ENCODE measurements around the gene ANP32E.
"Not testable (repeated sequence)": the region's sequence is repeated elsewhere in the genome, so short reads cannot be mapped to it uniquely, and the experiment has no call there.

Gene ANP32E

DNA sequence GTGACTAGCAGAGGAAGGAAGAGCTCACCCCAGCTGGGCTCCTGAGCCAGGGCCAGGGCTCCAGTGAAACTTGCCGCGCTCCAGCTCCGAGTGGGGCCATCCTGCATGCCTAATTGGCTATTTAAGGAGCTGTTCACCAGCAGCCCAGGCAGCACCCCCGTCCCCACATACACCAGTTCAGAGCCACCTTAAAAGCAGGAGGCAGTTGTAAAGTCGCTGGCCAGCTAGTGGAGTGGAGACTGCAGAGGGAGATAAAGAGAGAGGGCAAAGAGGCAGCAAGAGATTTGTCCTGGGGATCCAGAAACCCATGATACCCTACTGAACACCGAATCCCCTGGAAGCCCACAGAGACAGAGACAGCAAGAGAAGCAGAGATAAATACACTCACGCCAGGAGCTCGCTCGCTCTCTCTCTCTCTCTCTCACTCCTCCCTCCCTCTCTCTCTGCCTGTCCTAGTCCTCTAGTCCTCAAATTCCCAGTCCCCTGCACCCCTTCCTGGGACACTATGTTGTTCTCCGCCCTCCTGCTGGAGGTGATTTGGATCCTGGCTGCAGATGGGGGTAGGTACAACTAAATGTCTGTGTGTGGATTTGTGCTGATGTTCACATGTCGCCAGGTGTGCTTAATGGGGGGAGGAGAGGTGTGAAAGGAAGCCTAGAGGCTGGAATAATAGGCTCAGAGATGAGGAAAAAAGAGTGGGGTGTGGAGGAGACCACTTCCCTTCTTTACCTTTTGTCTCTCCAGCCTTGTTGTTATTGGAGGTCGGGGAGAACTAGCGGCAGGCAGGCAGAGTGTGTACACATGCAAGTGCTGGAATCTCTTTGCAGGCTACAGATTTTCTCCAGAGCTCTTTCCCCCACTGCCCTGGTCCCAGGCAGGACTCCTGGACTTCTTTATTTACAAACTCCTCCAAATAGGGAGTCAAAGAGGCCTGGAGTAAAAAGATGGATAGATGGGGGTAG is 22.0 kb upstream of the ANP32E start, which contains the start of gene CA14:
CA14 (plus strand) TSS at position 151 of the 962 bp plus-strand sequence; CDS start at position 506, 355 bp downstream.
- no peak for DNase-seq (ENCODE audit: low read depth in 1 of 2, low spot score in 1 of 2)

DNA sequence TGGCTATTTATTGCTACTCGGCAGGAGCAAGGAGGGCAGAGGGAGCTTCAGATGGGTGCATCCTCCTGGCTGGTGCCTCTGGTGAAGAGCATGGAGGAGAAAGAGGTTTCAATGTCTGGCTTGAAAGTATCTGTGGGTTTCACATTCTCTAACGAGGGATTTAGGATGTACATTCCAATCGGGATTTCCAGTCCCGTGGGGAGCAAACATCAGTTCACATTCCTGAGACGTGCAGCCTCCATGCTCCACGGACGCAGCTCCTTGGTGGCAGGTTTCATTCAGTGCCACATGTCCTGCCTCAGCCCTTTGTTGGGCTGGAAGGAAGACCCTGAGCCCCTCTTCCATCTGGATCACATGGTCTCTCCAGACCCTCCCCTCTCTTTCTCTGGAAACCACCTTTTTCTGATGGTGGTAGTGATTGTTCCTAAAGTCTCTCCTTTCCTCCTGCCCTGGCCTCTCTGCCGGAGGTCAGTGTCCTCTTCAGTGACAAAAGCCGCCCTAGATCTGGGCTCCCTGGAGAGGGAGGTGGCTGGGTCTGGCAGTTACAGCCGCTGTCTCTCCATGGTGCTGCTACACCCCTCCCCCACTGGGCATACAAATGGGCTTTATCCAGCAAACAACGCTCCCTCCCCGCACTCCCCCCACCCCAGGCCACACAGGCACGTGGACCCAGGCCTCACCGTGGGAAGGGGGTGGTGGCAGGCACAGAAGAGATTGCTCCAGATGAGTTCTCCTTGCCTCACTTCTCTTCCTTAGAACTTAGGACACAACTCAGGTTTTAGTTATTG is 20.8 kb upstream of the ANP32E start:
- no peak for DNase-seq (ENCODE audit: low read depth in 1 of 2, low spot score in 1 of 2)

DNA sequence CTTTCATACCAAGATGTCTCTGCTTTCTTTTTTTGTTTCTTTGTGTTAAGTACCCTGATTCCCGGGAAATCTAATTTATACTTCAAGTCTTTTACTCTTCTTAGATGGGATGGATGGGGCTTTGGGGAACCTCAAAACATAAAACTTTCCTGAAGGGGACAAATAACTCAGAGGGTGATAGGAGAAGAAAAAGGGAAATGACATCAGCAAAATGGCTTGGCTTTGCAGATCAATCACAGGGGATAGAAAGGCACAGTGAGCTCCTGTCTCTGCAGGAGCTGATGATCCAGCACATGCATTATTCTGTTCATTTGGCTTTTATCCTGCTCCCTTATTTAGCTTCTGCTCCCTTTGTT is 20.3 kb upstream of the ANP32E start:
- no peak for DNase-seq (ENCODE audit: low read depth in 1 of 2, low spot score in 1 of 2)

DNA sequence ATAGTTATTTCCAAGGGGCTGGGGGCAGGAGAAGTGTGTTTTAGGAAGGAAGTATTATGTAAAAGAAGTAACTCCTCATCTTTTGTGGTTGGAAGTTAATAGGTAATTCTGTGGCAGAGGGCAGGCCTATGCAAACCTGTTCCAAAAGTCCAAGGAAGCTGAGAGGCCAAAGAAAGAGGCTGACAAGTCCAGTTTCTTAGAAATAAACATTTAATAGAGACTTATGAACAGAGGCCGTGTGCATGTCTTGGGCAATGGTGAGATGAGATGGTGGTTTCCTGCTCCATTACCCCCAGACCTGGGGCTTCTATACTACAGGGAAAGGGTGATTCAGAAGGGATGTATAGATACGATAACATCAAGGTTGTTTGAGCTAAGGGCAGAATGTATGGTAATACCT is 14.0 kb upstream of the ANP32E start:
- no peak for DNase-seq (ENCODE audit: low read depth in 1 of 2, low spot score in 1 of 2)

DNA sequence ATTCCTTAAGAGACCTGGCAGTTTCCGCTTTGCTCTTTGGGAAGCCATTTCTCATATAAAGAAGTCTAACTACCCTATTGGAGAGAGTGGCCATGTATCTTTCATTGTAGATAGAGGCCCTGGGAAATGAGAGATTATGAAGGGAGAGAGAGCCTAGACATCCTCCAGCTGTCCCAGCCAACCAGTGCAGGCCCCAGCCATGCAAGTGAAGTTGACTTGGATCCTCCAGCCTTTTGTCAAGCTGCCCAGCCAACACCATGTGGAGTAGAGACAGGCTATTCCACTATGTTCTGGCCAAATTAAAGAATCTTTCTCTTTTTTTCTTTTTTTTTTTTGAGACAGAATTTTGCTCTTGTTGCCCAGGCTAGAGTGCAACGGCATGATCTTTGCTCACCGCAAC is 7.1 kb upstream of the ANP32E start:
- DNase-seq (ENCODE audit: low read depth in 1 of 2, low spot score in 1 of 2), result no peak

DNA sequence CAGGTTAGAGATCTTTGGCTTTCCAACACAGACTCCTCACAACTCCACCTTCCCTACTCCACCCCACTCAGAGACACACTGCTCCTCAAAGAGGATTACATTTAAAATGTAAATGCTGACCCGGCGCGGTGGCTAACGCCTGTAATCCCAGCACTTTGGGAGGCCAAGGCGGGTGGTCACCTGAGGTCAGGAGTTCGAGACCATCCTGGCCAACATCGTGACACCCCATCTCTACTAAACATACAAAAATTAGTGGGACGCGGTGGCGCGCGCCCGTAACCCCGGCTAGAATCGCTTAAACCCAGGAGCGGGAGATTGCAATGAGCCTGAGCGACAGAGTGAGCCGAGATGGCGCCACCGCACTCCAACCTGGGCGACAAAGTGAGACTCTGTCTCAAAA is 1.8 kb upstream of the ANP32E start:
- DNase-seq (ENCODE audit: low read depth in 1 of 2, low spot score in 1 of 2), result no peak

DNA sequence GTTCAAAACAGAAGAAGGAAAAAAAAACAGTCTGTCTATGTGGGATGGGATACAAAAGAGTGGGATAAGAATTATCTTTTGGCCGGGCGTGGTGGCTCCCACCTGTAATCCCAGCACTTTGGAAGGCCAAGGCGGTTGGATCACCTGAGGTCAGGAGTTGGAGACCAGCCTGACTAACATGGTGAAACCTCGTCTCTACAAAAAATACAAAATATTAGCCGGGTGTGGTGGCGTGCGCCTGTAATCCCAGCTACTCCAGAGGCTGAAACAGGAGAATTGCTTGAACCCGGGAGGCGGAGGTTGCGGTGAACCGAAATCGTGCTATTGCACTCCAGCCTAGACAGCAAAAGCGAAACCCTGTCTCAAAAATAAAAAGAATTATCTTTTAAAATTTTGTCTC is 1.3 kb upstream of the ANP32E start:
- not testable (repeated sequence) for DNase-seq (ENCODE audit: low read depth in 1 of 2, low spot score in 1 of 2)

DNA sequence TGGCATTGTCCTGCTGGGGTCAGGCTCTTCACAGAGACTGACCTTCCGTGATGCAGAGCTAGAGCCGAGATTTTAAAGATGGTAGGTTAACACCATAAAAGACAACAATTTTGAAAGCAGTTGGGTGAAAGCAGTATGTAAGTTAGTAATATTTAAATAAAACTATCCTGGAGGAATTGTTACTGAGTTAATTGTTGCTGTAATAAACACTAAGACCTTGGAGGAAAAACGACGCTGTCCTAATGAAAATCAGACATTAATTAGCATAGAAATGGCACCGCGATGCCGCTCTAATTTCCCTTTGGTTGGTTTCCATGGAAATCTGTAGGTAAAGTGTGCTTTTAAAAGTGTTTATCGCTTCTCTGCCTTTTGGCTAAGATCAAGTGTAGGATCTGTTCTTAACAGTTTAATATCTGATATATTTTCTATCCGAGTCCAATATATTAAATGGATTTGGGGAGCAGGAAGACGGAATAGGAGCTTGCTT is 745 bp upstream of the ANP32E start:
- no peak for DNase-seq (ENCODE audit: low read depth in 1 of 2, low spot score in 1 of 2)

DNA sequence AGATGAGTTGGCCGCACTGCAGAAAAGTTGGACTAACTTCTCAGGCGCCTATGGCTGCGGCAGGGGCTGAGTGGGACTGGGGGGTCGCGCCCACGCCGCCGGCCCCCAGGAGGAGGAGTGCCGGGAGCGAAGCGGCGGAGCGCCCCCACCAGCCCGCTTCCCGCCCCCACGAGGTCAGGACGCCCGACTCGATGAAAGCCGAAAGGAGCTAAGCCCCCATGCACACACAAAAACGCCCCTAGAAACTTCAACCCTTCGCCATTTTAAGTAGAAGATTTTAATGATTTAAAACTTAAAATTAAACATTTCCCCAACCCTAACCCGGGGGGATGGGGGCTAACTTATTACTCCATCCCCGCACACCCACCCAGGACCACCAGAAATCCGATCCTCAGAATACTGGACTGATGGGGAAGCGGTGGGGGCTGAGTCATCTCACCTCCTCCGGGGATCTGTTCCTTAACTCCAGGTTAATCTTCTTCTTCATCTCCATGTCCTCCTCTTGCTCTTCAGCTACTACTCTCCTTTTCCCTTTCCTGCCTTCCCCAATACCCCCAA is 539 bp downstream of the ANP32E start:
- DNase-seq (ENCODE audit: low read depth in 1 of 2, low spot score in 1 of 2), result peak in 1 of 2 donors; percentile 19

DNA sequence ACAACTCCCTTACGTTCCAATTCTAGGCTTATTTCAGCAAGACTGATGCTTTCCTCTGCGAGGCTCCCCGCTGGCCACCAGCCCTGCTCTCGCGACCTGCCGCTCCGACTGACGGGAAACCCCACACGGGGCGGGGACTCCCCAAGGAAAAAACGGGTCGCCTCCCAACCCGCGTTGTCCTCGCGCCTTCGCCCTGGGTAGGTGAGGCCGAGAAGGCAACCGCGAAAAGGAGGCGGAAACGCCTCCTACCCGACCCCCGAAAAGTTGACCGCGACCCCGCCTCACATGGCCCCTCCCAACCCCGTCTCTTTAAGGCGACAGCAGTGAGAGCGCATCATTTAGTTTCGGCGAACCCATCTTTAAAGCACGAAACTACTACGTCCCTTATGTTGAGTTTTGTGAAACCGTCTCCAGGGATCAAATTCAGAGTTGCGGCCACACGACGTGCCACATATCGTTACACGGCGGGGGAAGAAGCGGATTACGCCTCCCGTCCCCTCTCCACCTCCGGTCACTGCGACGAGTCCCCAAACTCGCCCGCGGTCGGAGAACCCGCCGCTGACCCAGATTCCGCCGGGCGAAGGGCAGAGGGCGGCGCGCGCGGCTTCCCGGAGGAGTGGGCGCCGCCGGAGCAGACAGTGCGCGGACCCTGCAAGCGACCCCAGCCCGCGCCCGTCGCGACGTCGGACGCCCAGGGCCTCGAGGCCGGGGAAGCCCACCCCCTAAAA is 1.2 kb downstream of the ANP32E start:
- peak; percentile 72 to 84 for DNase-seq (ENCODE audit: low read depth in 1 of 2, low spot score in 1 of 2)

DNA sequence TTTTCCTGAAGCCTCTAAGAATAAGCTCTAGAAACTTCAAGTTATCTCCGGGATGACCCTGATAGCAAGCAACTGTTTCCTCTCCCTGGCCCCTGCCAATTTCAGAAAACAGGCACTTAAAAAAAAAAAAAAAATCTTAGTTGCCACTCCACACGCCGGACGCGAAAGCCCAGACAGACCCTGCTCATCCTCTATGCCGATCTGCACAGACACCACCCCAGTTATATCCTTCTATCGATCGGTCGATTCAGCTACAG is 1.7 kb downstream of the ANP32E start:
- DNase-seq (ENCODE audit: low read depth in 1 of 2, low spot score in 1 of 2), result no peak

DNA sequence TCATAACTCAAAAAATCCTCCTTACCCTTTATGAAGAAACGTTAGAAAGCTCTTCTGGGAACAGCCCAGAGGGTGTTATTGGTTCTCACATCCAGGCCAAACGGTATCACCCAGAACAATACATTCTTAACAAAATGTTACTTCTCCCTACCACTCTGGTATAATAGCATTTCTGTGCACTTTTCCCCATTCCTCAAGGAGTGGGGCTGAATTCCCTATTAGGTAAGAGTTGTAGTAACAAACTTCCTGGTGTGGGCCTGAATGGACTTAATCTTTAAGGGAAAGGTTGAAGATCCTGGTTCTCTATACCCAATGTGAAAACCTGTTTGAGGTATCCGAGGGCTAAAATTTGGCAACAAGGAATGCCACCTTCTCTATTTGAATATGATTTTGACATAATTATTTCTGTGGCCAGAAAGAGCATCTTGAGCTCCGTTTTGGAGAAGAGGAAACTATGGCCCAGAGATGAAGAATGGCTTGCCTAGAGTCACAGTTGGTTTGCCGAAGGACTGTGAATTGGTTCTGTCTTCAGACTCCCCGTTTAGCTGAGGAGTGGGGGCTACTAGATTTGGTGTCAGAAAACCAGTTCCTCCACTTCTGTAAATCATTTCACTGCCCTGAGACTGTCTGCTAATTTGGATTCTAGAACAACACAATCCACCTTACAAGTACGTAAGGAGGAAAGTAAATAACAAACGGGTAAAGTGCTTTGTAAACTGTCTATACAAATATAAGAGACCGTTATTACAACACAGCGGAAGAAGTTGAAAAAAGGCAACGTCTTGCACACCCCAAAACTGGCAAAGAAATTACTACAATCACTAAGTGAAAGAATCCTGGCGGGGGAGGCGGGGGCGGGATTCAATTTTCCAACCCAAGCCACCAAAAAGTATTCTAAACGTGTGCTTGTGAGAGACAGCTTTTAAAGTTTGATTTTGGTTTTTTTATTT is 2.3 kb downstream of the ANP32E start:
- DNase-seq (ENCODE audit: low read depth in 1 of 2, low spot score in 1 of 2), result peak in 1 of 2 donors; percentile 15

DNA sequence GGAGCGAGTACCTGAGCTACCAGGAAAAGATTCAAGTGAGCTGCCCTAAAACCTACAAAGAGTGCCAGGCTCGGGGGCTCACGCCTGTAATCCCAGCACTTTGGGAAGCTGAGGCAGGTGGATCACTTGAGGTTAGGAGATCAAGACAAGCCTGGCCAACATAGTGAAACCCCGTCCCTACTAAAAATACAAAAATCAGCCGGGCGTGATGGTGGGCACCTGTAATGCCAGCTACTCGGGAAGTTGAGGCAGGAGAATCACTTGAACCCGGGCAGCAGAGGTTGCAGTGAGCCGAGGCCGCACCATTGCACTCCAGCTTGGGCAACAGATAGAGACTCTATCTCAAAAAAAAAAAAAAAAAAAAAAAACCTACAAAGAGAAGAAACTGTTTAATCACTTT is 3.0 kb downstream of the ANP32E start:
- DNase-seq (ENCODE audit: low read depth in 1 of 2, low spot score in 1 of 2), result not testable (repeated sequence)

DNA sequence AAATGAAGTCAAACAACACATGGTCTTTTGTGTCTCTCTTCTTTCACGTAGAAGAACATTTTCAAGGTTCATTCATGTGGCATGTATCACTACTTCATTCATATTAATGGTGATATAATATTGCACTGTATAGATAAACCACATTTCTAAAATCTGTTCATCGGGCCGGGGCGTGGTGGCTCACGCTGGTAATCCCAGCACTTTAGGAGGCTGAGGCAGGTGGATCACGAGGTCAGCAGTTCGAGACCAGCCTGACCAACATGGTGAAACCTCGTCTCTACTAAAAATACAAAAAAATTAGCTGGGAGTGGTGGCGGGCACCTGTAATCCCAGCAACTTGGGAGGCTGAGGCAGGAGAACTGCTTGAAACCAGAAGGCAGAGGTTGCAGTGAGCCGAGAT is 7.7 kb downstream of the ANP32E start:
- not testable (repeated sequence) for DNase-seq (ENCODE audit: low read depth in 1 of 2, low spot score in 1 of 2)

DNA sequence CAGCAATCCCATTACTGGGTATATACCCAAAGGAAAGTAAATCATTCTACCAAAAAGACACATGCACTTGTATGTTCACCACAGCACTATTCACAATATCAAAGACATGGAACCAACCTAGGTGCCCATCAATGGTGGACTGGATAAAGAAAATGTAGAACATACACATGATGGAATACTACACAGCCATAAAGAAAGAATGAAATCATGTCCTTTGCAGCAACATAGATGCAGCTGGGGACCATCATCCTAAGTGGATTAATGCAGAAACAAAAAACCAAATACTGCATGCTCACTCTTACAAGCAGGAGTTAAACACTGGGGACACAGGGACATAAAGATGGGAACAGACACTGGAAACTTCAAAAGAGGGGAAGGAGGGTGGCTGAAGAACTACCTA is 8.7 kb downstream of the ANP32E start:
- DNase-seq (ENCODE audit: low read depth in 1 of 2, low spot score in 1 of 2), result no peak

DNA sequence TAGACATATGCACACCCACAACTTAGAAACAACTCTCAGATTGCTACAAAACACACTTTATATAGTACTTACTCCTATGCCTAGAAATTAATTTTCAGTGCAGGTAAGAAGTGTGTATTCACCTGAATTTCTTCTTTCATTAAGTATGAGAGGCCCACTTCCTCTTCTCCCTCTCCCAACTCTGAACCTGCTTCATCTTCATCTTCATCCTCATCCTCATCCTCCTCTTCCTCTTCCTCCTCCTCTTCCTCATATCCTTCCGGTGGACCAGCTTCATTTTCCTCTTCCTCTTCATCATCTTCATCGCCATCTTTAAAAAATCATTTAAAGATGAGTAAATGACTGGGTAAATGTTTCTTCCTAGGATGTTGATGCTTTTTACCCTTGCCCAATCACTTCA is 9.4 kb downstream of the ANP32E start:
- DNase-seq (ENCODE audit: low read depth in 1 of 2, low spot score in 1 of 2), result no peak

DNA sequence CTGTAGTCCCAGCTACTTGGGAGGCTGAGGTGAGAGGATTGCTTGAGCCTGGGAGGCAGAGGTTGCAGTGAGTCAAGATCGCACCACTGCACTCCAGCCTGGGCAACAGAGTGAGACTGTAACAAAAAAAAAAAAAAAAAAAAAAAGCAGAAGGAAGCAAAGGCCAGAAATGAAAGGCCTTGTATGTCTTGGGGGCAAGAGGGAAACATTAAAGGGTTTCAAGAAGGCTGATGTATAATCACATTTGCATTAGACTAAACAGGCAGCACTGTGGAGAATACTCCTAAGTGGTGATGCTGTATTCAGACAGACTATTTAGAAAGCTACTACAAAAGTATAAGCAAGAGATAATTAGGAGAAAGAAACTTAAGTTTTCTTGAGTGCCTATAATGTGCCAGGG is 10.4 kb downstream of the ANP32E start:
- no peak for DNase-seq (ENCODE audit: low read depth in 1 of 2, low spot score in 1 of 2)

DNA sequence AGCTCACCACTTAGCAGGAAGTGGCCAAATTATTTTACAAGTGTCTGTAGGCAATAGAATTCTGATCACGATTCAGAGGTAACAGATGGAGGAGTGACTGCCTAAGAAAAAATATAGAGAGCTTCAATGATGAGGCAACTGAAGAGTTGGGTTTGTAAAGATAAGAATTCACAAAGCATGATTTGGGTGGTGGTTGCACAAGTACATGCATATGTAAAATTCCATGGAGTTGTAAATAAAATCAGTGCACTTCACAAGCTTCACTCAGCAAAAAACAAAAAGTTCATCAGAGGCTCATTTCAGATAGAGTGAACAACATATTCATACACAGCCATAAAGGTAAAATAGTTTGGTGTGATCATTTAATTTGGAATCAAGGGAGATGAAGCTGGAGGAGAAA is 10.9 kb downstream of the ANP32E start:
- no peak for DNase-seq (ENCODE audit: low read depth in 1 of 2, low spot score in 1 of 2)

DNA sequence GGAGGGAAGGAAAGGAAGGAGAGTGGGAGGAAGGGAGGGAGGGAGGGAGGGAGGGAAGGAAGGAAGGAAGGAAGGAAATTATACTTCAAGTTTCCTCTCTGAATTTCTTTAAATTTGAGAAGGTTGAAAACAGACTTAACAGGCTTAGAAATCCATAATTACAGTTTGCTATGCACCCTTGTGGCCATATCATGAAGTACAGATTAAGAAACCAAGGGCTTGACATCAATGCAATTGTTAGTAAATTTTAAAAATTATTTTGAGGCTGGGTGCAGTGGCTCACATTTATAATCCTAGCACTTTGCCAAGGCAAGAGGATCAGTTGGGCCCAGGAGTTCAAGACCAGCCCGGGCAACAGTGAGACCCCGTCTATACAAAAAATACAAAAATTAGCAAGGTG is 14.4 kb downstream of the ANP32E start:
- DNase-seq (ENCODE audit: low read depth in 1 of 2, low spot score in 1 of 2), result no peak

DNA sequence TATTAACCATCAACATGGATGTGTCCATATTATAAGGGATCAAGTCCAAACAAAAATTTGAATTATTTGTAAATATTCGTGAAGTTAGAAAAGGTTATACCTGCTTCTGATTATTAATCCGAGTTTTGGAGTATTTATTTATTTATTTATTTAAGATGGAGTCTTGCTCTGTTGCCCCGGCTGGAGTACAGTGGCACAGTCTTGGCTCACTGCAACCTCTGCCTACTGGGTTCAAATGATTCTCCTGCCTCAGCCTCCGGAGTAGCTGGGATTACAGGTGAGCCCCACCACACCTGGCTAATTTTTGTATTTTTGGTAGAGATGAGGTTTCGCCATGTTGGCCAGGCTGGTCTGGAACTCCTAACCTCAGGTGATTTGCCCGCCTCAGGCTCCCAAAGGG is 20.1 kb downstream of the ANP32E start:
- not testable (repeated sequence) for DNase-seq (ENCODE audit: low read depth in 1 of 2, low spot score in 1 of 2)

Data from activated T-helper 1 cell treated with anti-CD3 and anti-CD28 coated beads, Interleukin-2, amount 50 U/mL, for 16 hours (primary cell).